IPS DF 19.7 (cell line): ENCODE results near the gene LCP2.

Experiments used
- DNase-seq: peaks from one replicate; pipeline ENCODE4 v3.0.0-alpha.2; 2013; ENCODE audit warnings: low read depth, low spot score

The LCP2 gene

DNA sequence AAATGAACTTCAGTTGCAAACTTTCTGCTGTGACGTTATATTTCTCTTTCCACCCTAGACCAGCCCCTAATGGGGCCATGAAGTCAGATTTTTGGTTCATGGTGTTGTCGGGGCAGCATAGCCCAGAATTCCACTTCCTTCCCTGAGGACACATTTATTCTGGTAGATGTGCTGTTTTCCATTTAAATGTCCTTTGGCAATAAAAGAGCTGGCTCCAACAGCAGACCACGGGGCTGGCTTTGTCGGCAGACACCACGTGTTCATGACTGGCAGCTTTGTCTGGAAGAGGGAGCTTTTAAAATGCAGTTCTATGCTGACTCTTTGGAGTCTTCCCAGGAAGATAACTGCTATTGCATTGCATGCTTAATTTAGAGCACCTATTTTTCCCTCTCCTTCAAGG lies 17.6 kb upstream of the LCP2 start:
- no peak for DNase-seq

GRCh38 chr5:170314541-170315095 lies 17.0 kb upstream of the LCP2 start:
- DNase-seq = no peak

DNA sequence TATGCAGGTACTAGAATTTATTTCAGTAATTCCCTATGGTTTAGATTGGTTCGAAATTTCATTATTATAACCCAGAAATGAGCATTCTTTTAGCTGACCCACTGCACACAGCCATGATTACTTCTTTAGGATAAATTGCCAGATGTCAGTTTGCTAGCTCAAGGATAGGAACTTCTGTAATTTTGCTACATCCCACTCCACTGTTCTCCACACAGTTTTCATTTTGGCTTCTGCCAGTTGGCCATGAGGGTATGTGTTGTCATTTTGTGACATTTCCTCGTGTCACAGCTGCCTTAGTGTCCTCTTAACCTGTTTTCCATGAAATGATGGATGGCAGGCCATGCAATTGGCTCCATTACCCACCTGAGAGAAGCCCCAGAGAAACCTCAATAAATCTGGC lies 16.2 kb upstream of the LCP2 start:
- DNase-seq = no peak

- DNase-seq = no peak
Observed at GRCh38 chr5:170313344-170313743, 15.8 kb upstream of the LCP2 start.

GRCh38 chr5:170312666-170313065 lies 15.1 kb upstream of the LCP2 start:
- no peak for DNase-seq

DNA sequence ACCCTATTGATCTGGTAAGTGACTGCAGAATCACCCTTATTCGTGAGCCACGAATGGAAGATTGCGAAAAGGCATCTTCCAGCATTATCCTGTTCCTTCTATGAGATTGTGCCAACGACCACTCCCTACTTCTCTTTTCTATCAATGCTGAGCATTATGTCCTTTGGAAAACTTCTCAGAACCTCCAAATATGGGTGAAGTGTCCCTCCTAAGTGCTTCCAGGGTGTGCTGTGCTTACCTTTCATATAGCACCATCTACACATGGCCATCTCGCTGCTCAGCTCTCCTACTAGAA lies 14.7 kb upstream of the LCP2 start:
- no peak for DNase-seq

- DNase-seq = no peak
Observed at GRCh38 chr5:170311511-170312300, 14.1 kb upstream of the LCP2 start.

DNA sequence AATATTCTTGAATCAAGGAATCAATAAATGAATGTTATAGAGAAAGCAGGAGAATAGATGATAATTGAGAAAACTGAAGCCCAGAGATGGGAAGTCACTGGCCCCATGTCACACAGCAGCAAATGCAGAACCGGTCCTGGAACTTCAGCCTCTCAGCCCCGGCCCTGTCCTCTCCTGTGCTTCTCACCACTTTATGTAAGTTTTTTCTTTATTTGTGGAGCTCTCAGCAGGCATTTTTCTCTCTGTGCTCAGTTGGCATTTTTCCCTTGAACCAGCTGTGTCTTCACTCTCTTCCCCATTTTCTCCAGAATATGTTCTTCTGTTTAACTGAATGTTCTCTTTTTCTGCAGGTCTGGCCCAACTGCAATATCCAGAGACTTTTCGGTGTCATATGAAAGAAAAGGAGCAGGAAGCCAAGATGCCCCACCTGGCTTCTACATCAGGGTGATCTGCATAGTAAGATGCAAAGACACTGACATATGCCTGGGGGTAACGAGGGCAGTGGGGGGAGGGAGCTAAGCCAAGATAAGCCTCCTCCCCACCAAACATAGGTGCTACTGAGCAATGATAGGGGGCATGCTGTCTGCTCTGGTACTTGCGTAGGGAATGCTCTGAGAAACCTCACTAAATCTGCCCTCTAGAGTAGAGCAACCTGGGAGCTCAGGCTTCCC lies 12.8 kb upstream of the LCP2 start:
- DNase-seq = no peak

DNA sequence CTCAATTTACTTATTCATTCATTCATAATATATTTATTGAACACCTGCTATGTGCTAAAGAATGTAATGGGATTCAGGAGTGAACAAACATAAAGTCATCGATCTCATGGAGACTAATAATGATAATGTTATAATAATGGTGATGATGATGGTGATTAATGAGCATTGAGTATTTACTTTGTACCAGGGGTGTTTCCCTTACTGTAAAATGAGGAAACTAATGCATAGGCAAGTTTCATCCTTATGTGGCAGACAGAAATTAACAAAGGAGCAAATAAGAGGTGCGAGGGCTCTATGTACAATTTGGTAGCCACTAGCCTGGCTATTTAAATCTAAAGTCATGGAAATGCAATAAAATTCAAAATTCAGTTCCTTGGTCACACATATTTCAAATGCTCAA lies 11.1 kb upstream of the LCP2 start:
- no peak for DNase-seq

GRCh38 chr5:170307575-170308465 lies 10.2 kb upstream of the LCP2 start:
- DNase-seq = no peak

GRCh38 chr5:170306381-170306831 lies 8.8 kb upstream of the LCP2 start:
- no peak for DNase-seq

GRCh38 chr5:170305646-170306025 lies 8.1 kb upstream of the LCP2 start:
- no peak for DNase-seq

GRCh38 chr5:170305016-170305645 lies 7.6 kb upstream of the LCP2 start:
- DNase-seq = no peak

DNA sequence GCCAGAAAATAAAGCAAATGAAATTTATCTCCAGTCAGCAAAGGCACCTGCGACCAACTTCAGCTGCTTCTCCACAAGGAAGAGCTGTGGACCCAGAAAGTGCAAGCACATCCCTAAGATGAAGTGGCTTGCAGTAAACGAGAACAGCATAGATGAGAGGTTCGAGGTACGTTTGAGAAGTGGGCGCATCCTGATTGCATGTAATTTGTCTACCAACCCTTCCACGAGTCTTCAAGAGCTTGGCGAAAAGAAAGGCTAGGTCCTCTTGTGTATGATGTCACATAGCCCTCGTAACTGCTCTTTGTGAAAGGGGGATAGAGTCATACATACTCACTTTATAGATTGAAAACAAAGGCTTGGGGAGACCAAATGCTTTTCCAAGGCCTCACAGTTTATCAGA lies 6.0 kb upstream of the LCP2 start:
- no peak for DNase-seq

- no peak for DNase-seq
Observed at GRCh38 chr5:170302653-170303501, 5.3 kb upstream of the LCP2 start.

GRCh38 chr5:170301981-170302652 lies 4.5 kb upstream of the LCP2 start:
- DNase-seq = no peak

- DNase-seq = no peak
Observed at GRCh38 chr5:170301149-170301548, 3.6 kb upstream of the LCP2 start.

DNA sequence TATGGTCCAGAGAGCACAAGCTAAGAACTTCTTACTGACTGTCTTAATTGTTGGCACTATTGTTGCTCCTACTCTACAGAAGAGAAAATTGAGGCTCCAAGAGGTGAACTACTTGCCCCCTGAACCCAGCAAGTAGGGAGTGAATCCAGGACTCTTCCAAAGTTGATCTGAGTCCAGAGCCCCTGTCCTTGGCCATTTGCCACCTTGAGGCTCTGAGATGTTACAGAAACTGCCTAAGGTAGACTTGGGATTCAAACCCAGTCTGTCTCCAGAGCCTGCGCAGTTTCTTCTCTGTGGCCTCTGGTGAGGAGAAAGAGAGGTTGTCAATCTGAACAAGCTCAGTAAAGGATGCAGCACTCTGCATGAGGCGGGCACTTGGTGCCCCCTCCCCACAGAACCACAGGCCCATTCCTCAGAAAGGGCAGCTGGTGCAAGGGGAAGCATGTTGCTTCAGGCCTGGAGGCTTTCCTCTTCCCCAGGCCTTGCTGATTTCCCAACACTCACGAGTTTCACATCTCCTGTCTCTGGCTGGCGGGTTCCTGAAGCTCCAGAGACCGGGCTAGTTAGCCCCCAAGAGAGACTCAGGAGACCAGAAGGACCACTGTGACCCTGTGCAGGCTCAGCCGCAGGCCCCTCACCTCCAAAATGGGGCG lies 2.9 kb upstream of the LCP2 start:
- no peak for DNase-seq

DNA sequence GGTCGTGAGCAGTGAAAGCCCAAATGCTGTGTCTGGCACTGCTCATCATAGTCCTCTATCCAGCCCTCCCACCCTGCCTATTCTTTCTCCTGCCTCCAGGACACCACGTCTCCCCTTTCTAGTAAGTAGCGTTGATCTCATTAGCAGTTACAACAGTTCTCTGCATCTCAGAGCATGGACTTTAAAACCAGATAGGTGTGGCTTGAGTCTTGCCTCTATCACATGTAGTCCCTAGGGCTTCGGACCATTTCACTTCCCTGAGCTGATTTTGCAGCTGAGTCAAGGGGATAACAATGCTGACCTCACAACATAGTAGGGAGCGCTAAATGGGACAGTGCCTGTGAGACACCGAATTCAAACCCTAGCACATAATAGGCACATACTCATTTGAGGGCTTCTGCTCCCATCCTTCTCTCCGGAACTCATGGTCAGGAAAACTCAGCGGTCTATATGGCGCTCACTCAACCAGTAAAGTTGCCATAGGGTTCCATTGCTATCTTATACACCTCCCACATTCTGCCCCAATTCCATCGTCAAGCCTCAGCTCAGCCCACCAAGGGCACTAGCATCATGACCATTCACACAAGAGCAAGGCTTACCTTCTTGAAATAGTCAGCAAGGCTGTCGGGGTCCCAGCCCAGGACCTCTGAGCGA lies 515 bp downstream of the LCP2 start:
- no peak for DNase-seq
